SU-DHL-6 (cell line): Measurements from ENCODE around the gene PHYHIPL.

Experiments used
- CTCF ChIP-seq: fragments of 200-600 bp; sonication (generic); IDR thresholded peaks from one replicate; pipeline ENCODE4 v1.5.1; 2017; ENCODE audit warnings: antibody characterized with exemption, mild to moderate bottlenecking, low read length, moderate library complexity; ENCODE audit not compliant: insufficient read depth, poor library complexity, severe bottlenecking
- EZH2phosphoT487 ChIP-seq: fragments of 200-600 bp; sonication (generic), shearing (Covaris generic); conservative IDR thresholded peaks from 2 replicates; pipeline ENCODE4 v1.6.1; 2018; ENCODE audit warnings: mild to moderate bottlenecking, antibody characterized with exemption, low read length, moderate library complexity, mixed read lengths

- TF ChIP-seq CTCF (no peak), EZH2phosphoT487 (no peak)
These were observed 32.9 kb upstream of the PHYHIPL start for GRCh38 chr10:59143544-59143943.
